Measurements from ENCODE around the gene TCP11L2.

DNA sequence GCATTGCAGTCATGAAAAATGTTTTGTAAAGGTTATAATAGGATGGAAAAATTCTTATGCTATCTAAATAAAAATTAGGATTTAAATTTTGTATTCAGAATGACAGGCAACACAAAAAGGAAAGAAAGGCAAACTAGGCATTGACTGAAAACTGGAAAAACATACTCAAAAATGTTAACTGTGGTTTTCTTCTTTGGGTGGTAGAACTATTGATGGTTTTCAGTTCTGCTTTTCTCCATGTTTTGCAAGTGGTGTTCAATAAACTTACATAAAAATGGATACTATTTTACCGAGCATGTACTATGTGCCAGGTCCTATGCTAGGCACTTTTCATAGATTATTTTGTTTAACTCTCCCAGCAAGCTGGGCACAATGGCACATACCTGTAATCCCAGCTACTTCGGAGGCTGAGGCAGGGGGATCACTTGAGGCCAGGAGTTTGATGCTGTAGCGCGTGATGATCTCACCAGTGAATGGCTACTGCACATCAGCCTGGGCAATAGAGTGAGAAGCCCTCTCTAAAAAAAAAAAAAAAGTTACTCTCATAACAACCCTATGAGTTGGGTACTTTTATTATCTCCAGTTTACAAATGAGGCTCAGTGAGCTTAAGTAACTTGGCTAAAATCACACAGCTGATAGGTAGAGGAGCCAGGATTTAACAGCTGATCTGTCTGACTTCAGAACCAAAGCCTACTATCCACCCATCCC is 26.3 kb upstream of the TCP11L2 start:
- TF ChIP-seq ZNF561 (tag by site-specific recombination; IDR thresholded peaks at IDR 0.05; ENCODE audit: borderline replicate concordance) = no peak
- TF ChIP-seq, protein P1, sequence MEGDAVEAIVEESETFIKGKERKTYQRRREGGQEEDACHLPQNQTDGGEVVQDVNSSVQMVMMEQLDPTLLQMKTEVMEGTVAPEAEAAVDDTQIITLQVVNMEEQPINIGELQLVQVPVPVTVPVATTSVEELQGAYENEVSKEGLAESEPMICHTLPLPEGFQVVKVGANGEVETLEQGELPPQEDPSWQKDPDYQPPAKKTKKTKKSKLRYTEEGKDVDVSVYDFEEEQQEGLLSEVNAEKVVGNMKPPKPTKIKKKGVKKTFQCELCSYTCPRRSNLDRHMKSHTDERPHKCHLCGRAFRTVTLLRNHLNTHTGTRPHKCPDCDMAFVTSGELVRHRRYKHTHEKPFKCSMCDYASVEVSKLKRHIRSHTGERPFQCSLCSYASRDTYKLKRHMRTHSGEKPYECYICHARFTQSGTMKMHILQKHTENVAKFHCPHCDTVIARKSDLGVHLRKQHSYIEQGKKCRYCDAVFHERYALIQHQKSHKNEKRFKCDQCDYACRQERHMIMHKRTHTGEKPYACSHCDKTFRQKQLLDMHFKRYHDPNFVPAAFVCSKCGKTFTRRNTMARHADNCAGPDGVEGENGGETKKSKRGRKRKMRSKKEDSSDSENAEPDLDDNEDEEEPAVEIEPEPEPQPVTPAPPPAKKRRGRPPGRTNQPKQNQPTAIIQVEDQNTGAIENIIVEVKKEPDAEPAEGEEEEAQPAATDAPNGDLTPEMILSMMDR (tag by site-specific recombination; IDR thresholded peaks at IDR 0.05) = no peak
- no peak for TF ChIP-seq ZNF423 (tag by site-specific recombination; IDR thresholded peaks at IDR 0.05)
- TF ChIP-seq, protein P2, sequence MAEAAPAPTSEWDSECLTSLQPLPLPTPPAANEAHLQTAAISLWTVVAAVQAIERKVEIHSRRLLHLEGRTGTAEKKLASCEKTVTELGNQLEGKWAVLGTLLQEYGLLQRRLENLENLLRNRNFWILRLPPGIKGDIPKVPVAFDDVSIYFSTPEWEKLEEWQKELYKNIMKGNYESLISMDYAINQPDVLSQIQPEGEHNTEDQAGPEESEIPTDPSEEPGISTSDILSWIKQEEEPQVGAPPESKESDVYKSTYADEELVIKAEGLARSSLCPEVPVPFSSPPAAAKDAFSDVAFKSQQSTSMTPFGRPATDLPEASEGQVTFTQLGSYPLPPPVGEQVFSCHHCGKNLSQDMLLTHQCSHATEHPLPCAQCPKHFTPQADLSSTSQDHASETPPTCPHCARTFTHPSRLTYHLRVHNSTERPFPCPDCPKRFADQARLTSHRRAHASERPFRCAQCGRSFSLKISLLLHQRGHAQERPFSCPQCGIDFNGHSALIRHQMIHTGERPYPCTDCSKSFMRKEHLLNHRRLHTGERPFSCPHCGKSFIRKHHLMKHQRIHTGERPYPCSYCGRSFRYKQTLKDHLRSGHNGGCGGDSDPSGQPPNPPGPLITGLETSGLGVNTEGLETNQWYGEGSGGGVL (tag by site-specific recombination; IDR thresholded peaks at IDR 0.05) = no peak
- no peak for TF ChIP-seq ZNF169 (tag by site-specific recombination; IDR thresholded peaks at IDR 0.05)
- TF ChIP-seq, protein P3, sequence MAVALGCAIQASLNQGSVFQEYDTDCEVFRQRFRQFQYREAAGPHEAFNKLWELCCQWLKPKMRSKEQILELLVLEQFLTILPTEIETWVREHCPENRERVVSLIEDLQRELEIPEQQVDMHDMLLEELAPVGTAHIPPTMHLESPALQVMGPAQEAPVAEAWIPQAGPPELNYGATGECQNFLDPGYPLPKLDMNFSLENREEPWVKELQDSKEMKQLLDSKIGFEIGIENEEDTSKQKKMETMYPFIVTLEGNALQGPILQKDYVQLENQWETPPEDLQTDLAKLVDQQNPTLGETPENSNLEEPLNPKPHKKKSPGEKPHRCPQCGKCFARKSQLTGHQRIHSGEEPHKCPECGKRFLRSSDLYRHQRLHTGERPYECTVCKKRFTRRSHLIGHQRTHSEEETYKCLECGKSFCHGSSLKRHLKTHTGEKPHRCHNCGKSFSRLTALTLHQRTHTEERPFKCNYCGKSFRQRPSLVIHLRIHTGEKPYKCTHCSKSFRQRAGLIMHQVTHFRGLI (tag by site-specific recombination; IDR thresholded peaks at IDR 0.05) = no peak
- TF ChIP-seq ZNF571 (tag by site-specific recombination; IDR thresholded peaks at IDR 0.05) = no peak
